ENCODE measurements around the gene SYNDIG1.

DNA sequence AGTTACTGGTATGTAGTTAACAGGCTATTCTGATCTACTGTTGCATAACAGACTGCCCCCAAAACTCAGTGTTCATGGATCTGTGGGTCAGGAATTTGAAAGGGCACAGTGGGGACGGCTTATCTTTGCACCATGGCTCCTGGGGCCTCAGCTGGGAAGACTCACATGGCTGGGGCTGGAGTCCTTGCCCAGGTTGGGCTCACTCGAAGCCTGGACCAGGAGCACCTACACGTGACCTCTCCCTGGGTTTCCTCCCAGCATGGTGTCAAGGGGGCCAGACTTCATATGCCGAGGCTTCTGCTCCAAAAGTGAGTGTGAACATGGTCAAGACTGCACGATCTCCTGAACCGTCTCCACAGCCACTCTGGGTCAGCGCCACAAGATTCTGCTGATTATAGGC, 11.7 kb downstream of the SYNDIG1 start:
- TF ChIP-seq POLR2A (IDR thresholded peaks at IDR 0.05): no peak
- TF ChIP-seq, protein P1, sequence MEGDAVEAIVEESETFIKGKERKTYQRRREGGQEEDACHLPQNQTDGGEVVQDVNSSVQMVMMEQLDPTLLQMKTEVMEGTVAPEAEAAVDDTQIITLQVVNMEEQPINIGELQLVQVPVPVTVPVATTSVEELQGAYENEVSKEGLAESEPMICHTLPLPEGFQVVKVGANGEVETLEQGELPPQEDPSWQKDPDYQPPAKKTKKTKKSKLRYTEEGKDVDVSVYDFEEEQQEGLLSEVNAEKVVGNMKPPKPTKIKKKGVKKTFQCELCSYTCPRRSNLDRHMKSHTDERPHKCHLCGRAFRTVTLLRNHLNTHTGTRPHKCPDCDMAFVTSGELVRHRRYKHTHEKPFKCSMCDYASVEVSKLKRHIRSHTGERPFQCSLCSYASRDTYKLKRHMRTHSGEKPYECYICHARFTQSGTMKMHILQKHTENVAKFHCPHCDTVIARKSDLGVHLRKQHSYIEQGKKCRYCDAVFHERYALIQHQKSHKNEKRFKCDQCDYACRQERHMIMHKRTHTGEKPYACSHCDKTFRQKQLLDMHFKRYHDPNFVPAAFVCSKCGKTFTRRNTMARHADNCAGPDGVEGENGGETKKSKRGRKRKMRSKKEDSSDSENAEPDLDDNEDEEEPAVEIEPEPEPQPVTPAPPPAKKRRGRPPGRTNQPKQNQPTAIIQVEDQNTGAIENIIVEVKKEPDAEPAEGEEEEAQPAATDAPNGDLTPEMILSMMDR (IDR thresholded peaks at IDR 0.05): no peak

Measured in lower leg skin (tissue), 3 donors.